Fibroblast of peridontal ligament (primary cell): Measurements from ENCODE around the gene SMIM1.
A peak's percentile ranks its signal among the peaks of the same experiment; 100 is the strongest.

ENCODE experiments used
- DNase-seq: peaks from one replicate; pipeline ENCODE4 v3.0.0-alpha.2; 2010; ENCODE audit errors: extremely low read depth

The SMIM1 gene

DNA sequence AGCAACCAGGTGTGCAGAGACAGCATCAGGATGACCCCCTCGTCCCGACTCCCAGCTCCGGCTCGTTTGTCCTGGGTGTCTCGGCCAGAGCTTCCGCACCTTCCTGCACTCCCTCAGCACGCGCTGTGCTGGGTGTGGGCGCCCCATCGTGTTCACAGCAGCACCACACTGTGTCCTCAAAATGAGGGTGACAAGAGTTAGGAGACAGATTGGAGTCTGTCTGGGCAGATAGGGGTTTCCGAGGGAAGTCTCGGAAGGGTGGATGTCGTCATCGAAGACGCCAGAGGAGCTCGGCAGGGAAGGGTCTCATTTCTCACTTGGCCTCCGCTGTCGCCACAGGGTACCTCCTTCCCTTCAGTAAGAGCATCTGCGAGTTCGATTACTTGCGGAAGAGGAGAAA lies 16.2 kb upstream of the SMIM1 start:
- no peak for DNase-seq

GRCh38 chr1:3759164-3759563 lies 13.4 kb upstream of the SMIM1 start:
- DNase-seq, result no peak

GRCh38 chr1:3759796-3760195 lies 12.8 kb upstream of the SMIM1 start:
- no peak for DNase-seq

GRCh38 chr1:3761296-3762010 lies 11.1 kb upstream of the SMIM1 start:
- no peak for DNase-seq

GRCh38 chr1:3762151-3762872 lies 10.2 kb upstream of the SMIM1 start:
- DNase-seq, result no peak

GRCh38 chr1:3762873-3763228 lies 9.7 kb upstream of the SMIM1 start:
- DNase-seq, result no peak

DNA sequence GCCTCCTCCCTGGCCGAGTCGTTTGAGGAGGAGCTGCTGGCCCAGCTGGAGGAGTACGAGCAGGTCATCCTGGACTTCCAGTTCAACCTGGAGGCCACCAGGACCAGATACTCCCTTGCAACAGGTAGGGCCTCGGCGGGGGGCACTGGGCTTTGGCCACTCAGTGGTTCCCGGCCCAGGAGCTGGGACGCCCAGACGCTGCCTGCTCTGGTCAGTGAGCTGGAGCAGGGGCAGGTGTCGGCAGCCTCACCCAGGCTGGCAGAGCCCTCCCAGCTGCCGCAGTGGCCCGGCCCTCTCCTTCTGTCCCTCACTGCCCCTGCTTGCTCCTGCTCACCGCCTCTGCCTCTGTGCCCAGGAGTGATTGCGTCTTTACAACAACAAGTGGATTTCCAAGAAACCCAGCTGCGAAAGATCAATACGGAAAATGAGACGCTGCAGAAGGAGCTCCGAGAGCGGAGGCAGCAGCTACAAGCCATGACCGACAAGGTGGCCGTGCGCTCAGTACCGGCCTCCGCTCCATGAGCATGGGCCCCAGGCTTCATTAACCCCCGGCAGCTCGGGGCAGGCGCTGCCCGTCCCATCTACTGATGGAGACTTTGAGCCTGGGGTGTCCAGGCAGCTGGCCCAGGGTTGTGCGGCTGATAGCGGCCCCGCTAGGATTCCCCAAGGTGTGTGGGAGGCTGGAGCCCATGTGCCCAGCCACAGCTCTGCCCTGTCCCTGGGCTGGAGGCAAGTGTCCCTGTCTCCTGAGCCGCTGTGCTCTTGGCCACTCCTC lies 9.0 kb upstream of the SMIM1 start:
- DNase-seq, result no peak

GRCh38 chr1:3767328-3767925 lies 5.1 kb upstream of the SMIM1 start:
- no peak for DNase-seq

DNA sequence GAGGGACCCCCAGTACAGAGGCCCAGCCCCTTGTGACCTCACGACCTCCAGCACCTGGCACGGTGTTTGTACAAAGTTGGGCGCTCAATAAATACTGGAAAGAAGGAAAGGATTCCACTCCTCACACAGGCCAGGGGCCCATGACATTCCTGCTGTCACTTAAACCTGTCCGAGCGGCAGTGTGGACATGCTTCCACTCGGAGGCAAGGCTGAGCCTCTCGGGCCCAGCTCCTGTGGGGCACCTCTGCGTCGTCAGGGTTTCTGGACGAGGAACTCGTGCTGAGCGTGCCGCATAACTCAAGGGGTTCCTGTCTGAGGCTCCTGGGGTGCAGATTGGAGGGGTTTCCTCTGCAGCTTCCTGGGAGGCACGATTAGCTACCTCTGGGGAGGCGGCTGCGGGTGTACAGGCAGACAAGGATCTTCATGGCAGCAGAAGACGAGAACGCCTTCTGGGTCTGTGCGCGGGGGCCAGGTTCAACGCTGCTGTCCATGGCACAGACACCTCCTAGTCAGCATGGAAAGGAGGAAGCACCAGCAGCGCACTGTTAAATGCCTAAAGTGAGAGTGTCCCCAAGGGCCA lies 3.6 kb upstream of the SMIM1 start:
- DNase-seq, result no peak

GRCh38 chr1:3770047-3770765 lies 2.3 kb upstream of the SMIM1 start:
- DNase-seq, result no peak

DNA sequence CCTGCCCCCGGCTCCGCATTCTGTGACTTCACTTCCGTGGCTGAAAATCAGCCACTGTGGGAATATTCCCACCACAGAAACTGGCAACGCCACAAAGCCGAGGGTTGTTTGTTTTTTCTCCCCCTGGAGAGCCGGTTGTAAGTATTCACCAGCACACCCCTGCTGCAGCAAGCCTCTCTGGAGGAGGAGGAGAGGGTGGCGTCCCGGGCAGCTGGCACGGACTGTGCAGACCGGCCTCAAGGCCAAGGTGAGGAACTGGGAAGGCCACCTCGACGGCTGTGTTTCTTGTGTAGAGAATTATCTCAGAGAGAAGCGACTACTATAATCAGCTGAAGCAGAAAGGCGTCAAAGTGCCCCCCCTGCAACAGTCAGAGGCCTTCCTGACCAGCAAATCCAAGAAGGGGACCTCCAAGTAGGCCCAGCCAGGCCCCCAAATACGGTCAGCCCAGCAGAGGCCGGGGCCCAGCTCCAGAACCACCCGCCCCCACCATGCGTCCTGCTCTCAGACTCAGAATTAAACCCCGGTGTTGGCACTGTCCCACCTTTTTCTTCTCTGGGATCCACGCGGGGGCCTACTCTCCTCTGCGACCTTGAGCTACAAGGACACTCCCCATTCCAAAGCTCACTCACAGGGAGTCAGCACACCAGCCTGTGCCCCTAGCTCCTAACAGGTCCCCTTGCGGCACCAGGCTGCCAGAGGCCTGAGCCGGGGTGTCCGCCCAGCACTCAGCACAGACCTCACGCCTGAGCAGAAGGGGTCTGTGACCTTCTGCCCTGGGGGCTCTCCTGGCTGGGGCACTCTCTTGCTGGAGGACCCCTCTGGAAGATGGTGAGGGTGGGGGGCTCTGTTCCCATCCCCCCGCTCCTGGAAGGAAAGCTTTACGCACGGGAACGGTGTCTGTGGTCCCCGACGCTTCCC lies 1.2 kb upstream of the SMIM1 start:
- DNase-seq, result no peak

DNA sequence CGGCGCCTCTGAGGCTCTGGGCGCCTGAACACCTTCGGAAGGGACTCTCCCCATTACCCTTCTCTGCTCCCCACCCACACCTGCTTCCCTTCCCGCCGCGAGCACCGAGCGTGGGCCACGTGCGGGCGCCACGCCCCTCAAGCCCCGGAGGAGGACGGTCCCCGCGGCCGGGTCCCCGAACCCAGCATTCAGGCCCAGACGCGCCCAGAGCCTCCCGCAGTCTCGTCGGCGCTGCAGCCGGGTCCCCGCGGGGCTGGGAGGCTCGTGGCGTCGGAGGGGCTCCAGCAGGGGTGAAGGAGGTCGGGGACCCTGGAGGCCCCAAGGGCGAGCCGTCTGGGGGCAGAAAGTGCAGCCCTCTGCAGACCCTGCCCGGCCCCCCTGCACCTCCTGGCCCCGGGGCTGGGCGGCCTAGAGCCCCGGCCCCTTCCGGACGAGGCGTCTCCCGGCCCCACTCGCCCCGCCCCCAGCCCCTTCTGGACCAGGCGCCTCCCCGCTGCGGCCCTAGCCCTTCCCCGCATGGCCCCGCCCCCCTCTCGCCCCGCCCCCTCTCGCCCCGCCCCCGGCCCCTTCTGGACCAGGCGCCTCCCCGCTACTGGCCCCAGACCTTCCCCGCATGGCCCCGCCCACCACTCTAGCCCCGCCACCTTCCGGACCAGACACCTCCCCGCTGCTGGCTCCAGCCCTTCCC lies 378 bp upstream of the SMIM1 start:
- peak; percentile 46 for DNase-seq

DNA sequence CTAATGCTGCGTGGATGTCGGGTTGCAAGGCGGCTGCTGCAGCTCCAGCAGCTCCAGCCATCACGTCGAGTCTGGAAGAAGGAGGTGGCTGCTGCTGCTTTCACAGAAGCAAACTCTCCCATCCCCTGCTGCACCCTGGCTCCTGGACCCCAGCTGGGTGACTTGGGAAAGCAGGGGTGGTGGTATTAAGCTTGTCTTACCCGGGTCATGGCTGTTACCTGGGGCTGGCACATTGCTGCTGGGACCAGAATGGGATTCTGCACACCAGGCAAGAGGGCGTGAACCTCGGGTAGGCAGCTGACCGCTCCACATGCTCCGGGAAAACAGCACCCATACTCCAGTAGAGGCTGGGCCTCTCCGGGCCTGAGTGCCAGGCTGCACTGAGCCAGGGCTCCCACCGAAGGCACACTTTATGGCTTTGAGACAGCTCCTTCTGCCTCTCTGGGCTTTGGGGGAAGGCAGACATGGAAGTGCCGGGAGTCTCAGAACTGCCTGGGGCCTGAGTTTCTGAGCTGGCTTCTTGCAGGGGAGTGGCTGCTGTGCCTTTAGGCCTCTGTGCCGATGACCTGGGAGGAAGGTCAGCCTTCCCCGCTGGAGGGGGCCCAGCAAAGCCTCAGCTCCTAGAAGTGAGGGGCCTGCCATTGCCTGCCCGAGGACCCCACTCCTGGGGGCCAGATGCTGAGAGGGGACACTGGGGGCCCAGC lies 1.2 kb downstream of the SMIM1 start:
- no peak for DNase-seq

GRCh38 chr1:3774276-3774945 lies 1.9 kb downstream of the SMIM1 start:
- no peak for DNase-seq

GRCh38 chr1:3774946-3775489 lies 2.5 kb downstream of the SMIM1 start:
- DNase-seq, result no peak

DNA sequence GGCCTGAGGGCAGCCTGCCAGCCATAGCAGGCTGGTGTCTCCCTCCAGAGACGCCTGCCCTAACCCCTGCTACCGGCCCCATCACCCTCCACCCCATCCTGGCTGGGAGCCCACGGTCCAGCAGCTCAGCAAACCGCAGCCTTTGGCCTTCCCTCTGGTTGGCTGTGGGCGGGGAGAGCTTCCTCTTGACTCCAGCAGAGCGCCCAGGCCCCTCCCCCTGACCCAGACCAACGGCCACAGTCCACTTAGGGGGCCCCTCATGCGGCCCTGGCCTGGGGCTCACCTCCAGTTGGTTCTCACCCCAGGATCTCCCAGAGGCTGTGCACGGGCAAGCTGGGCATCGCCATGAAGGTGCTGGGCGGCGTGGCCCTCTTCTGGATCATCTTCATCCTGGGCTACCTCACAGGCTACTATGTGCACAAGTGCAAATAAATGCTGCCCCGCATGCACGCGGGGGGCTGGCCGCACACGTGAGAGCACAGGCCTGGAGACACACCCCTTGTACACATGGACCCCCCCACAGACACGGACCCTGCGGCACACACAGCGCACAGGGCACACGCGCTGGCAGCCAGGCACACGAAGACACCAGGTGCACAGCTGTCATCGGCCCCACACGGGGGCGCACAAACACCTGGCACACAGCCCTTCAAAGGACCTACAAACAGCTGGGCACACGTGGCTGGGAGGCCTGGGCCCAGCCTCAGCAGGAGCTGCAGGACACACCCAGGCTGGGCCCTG lies 3.1 kb downstream of the SMIM1 start:
- DNase-seq, result peak; percentile 38

DNA sequence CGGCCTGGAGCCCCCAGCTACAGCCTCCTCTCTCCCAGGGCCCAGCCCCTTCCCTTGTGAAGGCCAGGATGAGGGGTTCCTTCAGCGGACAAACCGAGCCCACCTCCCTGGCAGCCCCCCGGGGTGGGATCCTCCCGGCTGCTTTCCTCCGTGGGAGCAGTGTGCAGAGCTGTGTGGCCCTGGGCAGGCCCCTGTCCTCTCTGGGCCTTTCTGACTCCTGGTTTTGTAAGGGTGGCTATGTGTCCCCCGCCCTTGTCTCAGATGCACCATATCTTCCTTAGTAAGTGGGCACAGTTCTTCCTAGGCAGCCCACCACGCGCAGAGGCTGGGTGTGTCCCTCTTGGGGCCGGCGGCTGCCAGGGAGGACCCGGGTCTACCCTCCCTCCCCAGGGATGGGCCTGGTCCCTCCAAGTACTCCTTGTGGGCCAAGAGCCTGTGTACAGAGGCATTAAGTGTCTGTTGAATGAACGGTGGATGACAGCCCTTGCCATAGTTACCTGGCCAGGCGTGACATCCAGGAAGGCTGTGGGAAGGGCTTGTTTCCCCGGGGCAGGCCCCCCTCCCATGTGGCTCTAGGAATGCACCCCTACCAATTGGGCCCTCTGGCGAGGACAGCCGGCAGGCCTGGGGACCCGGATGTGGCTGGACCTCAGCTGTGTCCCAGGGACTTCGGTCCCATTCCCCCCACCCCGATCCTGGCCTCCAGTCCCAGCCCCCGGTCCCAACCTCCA lies 3.8 kb downstream of the SMIM1 start:
- no peak for DNase-seq
